HCT116 (cell line): Measurements from ENCODE around the gene PRR15L.

ENCODE experiments used
- CTCF ChIP-seq, 3 experiments: fragments of 200-600 bp in 1 of 3; sonication (generic) in 1 of 3; IDR thresholded peaks in 2 of 3; conservative IDR thresholded peaks in 1 of 3; 2 replicates each; pipeline ENCODE4 v1.5.1; 2012 to 2017; ENCODE audit warnings: low read depth in 2 of 3, low read length in 2 of 3, antibody characterized with exemption in 1 of 3, borderline replicate concordance in 1 of 3, control low read depth in 1 of 3, mild to moderate bottlenecking in 1 of 3, mixed read lengths in 1 of 3, mixed run types in 1 of 3, moderate library complexity in 1 of 3; ENCODE audit not compliant: insufficient read depth in 1 of 3
- POLR2A ChIP-seq: IDR thresholded peaks from 2 replicates; pipeline ENCODE4 v1.7.0; 2011; ENCODE audit warnings: borderline replicate concordance; ENCODE audit not compliant: insufficient read depth, insufficient read length; ENCODE audit errors: extremely low read depth
- SP1 ChIP-seq: IDR thresholded peaks from 2 replicates; pipeline ENCODE4 v1.6.1; 2012; ENCODE audit warnings: low read depth
- YY1 ChIP-seq: IDR thresholded peaks from 2 replicates; pipeline ENCODE4 v1.6.1; 2011; ENCODE audit warnings: low read length, low read depth, moderate library complexity, mild to moderate bottlenecking; ENCODE audit not compliant: insufficient replicate concordance; ENCODE audit errors: extremely low read depth

GRCh38 chr17:47913050-47913449 is 44.6 kb downstream of the PRR15L start:
- TF ChIP-seq SP1 (no peak), CTCF (IDR thresholded peaks at IDR 0.05 in 2 of 3, conservative IDR thresholded peaks at IDR 0.05 in 1 of 3; ENCODE audit: borderline replicate concordance in 1 of 3, insufficient read depth in 1 of 3, low read depth in 2 of 3, low read length in 2 of 3) (no peak), YY1 (no peak), POLR2A (no peak)
